NCI-H2081 (cell line): ENCODE results near the gene ADAMTSL1.

Experiments used
- DNase-seq, 2 experiments: peaks; one replicate each; lab custom pipeline; 2025; lab: John Stamatoyannopoulos, UW

ADAMTSL1 gene

GRCh38 chr9:18473652-18474279 is at the start of gene ADAMTSL1:
Gene ADAMTSL1 (plus strand): TSS chr9:18474153. CDS start chr9:18474233, 80 bp downstream.
- peak; percentile 14 to 47 for DNase-seq

- DNase-seq = no peak
Measured at GRCh38 chr9:18427691-18428090, 46.3 kb upstream of the ADAMTSL1 start.

- DNase-seq = no peak
Measured at GRCh38 chr9:18428661-18429060, 45.3 kb upstream of the ADAMTSL1 start.

GRCh38 chr9:18429070-18429469 is 44.9 kb upstream of the ADAMTSL1 start:
- DNase-seq = no peak

- DNase-seq = no peak
Measured at GRCh38 chr9:18433620-18434019, 40.3 kb upstream of the ADAMTSL1 start.

- DNase-seq = no peak
Measured at GRCh38 chr9:18437315-18438201, 36.4 kb upstream of the ADAMTSL1 start.

GRCh38 chr9:18438300-18438925 is 35.5 kb upstream of the ADAMTSL1 start:
- no peak for DNase-seq

- no peak for DNase-seq
Measured at GRCh38 chr9:18438951-18439350, 35.0 kb upstream of the ADAMTSL1 start.

- no peak for DNase-seq
Measured at GRCh38 chr9:18441261-18441660, 32.7 kb upstream of the ADAMTSL1 start.

- peak; percentile 77 to 79 for DNase-seq
Measured at GRCh38 chr9:18442629-18443491, 31.1 kb upstream of the ADAMTSL1 start.

GRCh38 chr9:18447131-18447530 is 26.8 kb upstream of the ADAMTSL1 start:
- no peak for DNase-seq

- DNase-seq = no peak
Measured at GRCh38 chr9:18447541-18447940, 26.4 kb upstream of the ADAMTSL1 start.

GRCh38 chr9:18448101-18448500 is 25.9 kb upstream of the ADAMTSL1 start:
- no peak for DNase-seq

- DNase-seq = no peak
Measured at GRCh38 chr9:18451406-18451805, 22.5 kb upstream of the ADAMTSL1 start.

- DNase-seq = no peak
Measured at GRCh38 chr9:18452276-18452675, 21.7 kb upstream of the ADAMTSL1 start.

GRCh38 chr9:18456624-18457237 is 17.2 kb upstream of the ADAMTSL1 start:
- DNase-seq = no peak

GRCh38 chr9:18457510-18457909 is 16.4 kb upstream of the ADAMTSL1 start:
- DNase-seq = no peak

GRCh38 chr9:18459962-18460584 is 13.9 kb upstream of the ADAMTSL1 start:
- DNase-seq = no peak

- no peak for DNase-seq
Measured at GRCh38 chr9:18461496-18461895, 12.5 kb upstream of the ADAMTSL1 start.

GRCh38 chr9:18463991-18464390 is 10.0 kb upstream of the ADAMTSL1 start:
- no peak for DNase-seq

- DNase-seq = no peak
Measured at GRCh38 chr9:18466101-18466500, 7.9 kb upstream of the ADAMTSL1 start.
